Dermis microvascular lymphatic vessel endothelial cell (primary cell): Measurements from ENCODE around the gene CTNNBL1. TPM values are rescaled to one million over a fixed set of nuclear protein-coding genes. Genes with fewer than 3 reads are reported as not detected.
A peak's percentile ranks its signal among the peaks of the same experiment; 100 is the strongest.

Experiments used
- DNase-seq, 2 donors: peaks; one replicate each; pipeline versions ENCODE4 v3.0.0 to v3.0.0-alpha.2; 2010; ENCODE audit warnings: low read depth in 2 of 2
- total RNA-seq: library from RNA; depleted of rRNA; stranded (reverse); fragments of >200 nt; gene quantifications from 2 replicates; pipeline ENCODE4 v1.2.1, GENCODE V29; 2014

Gene CTNNBL1
- total RNA-seq, 1 donor from 2014 or later: 22.7 TPM

GRCh38 chr20:37899105-37900045, 205.5 kb downstream of the CTNNBL1 start:
- no peak for DNase-seq

GRCh38 chr20:37901240-37901639, 207.4 kb downstream of the CTNNBL1 start:
- peak in 1 of 2 donors; percentile 38 for DNase-seq

- peak; percentile 10 to 70 for DNase-seq
Measured at GRCh38 chr20:37901654-37902503, 208.0 kb downstream of the CTNNBL1 start.

- peak in 1 of 2 donors; percentile 24 for DNase-seq
Measured at GRCh38 chr20:37902504-37903313, 208.9 kb downstream of the CTNNBL1 start, which contains the start of gene VSTM2L. Gene VSTM2L, plus strand, starts transcription at chr20:37903127. Its CDS starts 224 bp downstream, at chr20:37903351.

GRCh38 chr20:37903317-37904007, 209.6 kb downstream of the CTNNBL1 start:
- no peak for DNase-seq

GRCh38 chr20:37904008-37904642, 210.3 kb downstream of the CTNNBL1 start:
- DNase-seq: no peak

- no peak for DNase-seq
Measured at GRCh38 chr20:37904845-37905373, 211.1 kb downstream of the CTNNBL1 start.

- DNase-seq: no peak
Measured at GRCh38 chr20:37905671-37906613, 212.1 kb downstream of the CTNNBL1 start.

- DNase-seq: no peak
Measured at GRCh38 chr20:37907330-37907676, 213.5 kb downstream of the CTNNBL1 start.

- DNase-seq: peak in 1 of 2 donors; percentile 48
Measured at GRCh38 chr20:37907677-37908401, 214.0 kb downstream of the CTNNBL1 start.

GRCh38 chr20:37911261-37911660, 217.4 kb downstream of the CTNNBL1 start:
- DNase-seq: no peak

GRCh38 chr20:37911838-37912281, 218.0 kb downstream of the CTNNBL1 start:
- no peak for DNase-seq

GRCh38 chr20:37912874-37913273, 219.0 kb downstream of the CTNNBL1 start:
- no peak for DNase-seq

GRCh38 chr20:37913567-37914366, 219.9 kb downstream of the CTNNBL1 start:
- DNase-seq: no peak

GRCh38 chr20:37914367-37914671, 220.5 kb downstream of the CTNNBL1 start:
- no peak for DNase-seq

GRCh38 chr20:37914672-37915433, 221.0 kb downstream of the CTNNBL1 start:
- no peak for DNase-seq

- no peak for DNase-seq
Measured at GRCh38 chr20:37915434-37915787, 221.6 kb downstream of the CTNNBL1 start.
